SK-N-MC (cell line): ENCODE measurements around the gene IL1RAPL1.

Experiments
- EZH2 ChIP-seq: fragments of 200-600 bp; sonication (generic); IDR thresholded peaks from one replicate; pipeline ENCODE4 v1.6.1; 2017; ENCODE audit warnings: antibody characterized with exemption
- FOXP2 ChIP-seq: optimal IDR thresholded peaks from 2 replicates; pipeline ENCODE3; 2011; ENCODE audit warnings: mild to moderate bottlenecking, moderate library complexity; ENCODE audit not compliant: insufficient read depth; ENCODE audit errors: extremely low read length, control extremely low read depth
- POLR2AphosphoS5 ChIP-seq: IDR thresholded peaks from 2 replicates; pipeline ENCODE4 v1.6.1; 2012; ENCODE audit warnings: mild to moderate bottlenecking, low read depth, low read length, borderline replicate concordance

DNA sequence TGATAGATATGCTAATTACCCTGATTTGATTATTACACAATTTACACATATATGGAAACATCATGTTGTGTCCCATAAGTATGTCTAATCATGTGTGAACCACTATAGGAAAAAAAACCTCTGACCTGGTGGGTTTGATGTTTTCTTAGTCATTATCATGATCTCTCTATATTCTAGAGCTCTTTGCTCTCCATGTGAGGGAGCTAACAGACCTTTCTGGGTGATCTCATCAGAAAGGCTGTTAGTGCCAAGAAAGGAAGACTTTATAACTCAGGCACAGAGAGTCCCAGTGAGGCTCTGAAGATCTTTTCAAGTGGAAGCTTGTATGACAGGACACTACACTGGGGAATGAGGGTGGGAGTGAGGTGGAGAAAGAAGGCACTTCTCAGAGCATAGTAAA lies 1100.4 kb downstream of the IL1RAPL1 start:
- no peak for TF ChIP-seq FOXP2
- no peak for TF ChIP-seq POLR2AphosphoS5
- TF ChIP-seq EZH2, result no peak
